HG03558 (cell line): ENCODE measurements around the gene GNB1L.

Experiments
- ATAC-seq: cut with Tn5 transposase; IDR thresholded peaks from one replicate; pipeline ENCODE4 v1.9.1; 2021; ENCODE audit warnings: moderate number of reproducible peaks; ENCODE audit not compliant: unreplicated experiment; ENCODE audit errors: extremely low read depth

The GNB1L gene

DNA sequence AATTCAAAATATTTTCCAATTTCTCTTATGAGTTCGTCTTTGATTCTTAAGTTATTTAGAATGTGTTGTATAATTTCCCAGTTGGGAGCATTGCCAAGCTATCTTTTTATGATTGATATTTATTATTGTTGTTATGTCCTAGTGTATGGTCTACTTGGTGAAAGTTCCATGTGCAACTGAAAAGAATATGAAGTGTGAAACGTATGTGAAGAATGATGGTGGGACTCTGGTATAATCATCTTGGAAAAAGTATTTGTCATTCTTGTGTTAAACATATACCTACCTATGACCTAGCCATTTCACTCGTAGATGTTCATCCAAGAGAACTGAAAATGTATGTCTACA, 12.0 kb upstream of the GNB1L start:
- no peak for ATAC-seq

DNA sequence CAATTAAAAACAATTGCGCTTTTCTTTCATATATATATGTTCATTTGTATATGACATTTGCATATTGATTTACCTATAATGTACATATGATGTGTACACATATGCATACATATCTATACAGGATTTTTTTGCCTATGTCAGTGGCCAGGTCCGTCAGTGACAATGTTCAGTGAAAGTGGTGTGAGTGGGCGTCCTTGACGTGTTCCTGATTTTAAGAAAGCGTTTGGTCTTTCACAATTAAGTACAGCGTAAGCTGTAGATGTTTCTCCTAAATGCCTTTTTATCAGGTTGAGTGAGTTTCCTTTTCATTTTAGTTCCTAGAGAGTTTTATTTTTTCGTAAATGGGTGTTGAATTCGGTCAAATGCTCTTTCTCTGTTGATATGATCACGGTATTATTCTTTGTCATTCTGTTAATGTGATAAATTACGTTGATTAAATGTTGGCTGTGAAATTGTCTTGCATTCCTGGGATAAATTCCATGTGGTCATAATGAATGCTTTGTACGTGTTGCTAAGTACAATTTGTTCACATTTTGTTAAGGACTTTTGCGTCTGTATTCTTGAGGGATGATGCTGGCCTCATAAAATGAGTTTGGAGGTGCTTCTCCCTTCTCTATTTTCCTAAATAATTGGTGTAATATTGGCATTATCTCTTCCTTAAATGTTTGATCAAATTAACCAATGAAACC, 10.6 kb upstream of the GNB1L start:
- ATAC-seq: no peak

DNA sequence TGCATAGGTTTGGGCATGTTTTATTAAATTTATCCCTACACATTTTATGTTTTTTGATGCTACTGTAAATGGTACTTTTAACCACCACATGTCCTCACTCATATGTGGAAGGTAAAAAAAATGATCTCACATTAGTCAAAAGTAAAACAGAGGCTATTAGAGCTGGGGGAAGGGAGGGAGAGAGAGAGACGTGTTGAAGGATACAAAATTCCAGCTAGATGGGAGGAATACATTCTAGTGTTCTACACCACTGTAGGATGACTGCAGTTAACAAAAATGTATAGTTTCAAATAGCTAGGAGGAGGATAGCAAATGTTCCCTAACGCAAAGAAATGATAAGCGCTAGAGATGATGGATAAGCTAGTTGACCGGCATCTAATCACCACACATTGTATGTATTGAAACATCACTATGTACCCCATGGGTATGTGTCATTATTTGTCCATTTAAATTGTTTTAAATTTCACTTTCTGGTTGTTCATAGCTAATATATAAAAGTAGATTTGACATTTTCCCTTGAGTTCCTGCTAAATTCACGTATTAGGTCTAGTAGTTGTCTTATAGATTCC, 9.9 kb upstream of the GNB1L start:
- no peak for ATAC-seq

DNA sequence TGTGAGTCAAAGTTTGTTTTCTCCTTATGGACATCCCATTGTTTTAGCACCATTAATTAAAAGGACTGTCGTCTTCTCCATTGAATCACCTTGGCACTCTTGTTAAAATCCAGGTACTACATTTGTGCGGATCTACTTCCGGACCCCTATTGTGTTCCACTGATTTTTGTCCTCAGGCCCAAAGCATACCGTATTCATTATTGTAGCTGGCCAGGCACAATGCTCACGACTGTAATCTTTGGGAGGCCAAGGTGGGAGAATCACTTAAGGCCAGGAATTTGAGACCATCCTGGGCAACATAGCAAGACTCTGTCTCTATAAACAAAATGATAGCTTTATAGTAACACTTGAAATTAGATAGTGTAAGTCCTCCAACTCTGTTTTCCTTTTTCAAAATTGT, 8.9 kb upstream of the GNB1L start:
- ATAC-seq: no peak

DNA sequence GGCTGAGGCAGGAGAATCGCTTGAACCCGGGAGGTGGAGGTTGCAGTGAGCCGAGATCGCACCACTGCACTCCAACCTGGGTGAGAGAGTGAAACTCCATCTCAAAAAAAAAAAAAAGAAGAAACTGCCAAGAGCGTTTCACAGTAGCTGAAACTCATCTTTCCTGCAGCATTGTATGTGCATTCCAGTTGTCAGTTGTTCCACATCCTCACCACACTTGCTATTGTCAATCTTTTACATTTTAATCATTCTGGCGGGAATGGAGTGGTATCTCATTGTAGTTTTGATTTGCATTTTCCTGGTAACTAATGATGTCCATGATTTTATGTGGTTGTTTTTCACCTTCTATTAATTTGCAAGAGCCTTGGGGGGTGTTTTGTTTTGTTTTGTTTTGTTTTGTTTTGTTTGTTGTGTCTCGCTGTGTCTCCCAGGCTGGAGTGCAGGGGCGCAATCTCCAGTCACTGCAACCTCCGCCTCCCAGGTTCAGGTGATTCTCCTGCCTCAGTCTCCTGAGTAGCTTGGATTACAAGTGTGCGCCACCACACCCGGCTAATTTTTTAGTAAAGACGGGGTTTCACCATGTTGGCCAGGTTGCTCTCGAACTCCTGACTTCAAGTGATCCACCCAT, 8.1 kb upstream of the GNB1L start:
- no peak for ATAC-seq

DNA sequence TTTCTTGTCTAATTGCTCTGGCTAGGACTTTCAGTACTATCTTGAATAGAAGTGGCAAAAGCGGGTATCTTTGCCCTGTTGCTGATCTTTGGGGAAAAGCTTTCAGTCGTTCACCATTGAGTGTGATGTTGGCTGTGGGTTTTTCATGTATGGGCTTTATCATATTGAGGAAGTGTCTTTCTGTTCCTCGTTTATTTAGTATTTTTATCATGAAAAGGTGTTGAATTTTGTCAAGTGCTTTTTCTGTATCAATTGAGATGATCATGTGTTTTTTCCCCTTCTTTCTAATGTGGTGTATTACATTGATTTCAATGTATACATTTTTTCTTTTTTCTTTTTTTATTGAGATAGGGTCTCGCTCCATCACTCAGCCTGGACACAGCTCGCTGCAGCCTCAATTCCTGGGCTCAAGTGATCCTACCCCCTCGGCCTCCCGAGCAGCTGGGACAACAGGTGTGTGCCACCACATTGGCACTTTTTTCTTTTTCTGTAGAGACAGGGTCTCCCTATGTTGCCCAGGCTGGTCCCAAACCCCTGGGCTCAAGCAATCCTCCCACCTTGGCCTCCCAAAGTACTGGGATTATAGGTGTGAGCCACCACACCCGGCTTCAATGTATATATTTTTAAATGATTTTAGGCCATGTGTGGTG, 5.3 kb upstream of the GNB1L start:
- no peak for ATAC-seq

DNA sequence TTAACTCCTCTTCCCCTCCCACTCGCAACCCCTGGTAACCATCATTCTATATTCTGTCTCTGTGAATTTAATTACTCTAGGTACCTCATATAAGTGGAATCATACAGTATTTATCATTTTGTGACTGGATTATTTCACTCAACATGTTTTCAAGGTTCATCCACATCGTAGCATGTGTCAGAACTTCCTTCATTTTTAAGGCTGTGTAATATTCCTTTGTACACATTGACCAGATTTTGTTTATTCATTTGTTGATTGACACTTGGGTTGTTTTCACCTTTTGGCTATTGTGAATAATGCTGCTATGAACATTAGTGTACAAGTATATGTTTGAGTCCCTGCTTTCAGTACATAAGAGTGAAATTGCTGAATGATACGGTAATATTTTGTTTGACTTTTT, 2.7 kb upstream of the GNB1L start:
- no peak for ATAC-seq

DNA sequence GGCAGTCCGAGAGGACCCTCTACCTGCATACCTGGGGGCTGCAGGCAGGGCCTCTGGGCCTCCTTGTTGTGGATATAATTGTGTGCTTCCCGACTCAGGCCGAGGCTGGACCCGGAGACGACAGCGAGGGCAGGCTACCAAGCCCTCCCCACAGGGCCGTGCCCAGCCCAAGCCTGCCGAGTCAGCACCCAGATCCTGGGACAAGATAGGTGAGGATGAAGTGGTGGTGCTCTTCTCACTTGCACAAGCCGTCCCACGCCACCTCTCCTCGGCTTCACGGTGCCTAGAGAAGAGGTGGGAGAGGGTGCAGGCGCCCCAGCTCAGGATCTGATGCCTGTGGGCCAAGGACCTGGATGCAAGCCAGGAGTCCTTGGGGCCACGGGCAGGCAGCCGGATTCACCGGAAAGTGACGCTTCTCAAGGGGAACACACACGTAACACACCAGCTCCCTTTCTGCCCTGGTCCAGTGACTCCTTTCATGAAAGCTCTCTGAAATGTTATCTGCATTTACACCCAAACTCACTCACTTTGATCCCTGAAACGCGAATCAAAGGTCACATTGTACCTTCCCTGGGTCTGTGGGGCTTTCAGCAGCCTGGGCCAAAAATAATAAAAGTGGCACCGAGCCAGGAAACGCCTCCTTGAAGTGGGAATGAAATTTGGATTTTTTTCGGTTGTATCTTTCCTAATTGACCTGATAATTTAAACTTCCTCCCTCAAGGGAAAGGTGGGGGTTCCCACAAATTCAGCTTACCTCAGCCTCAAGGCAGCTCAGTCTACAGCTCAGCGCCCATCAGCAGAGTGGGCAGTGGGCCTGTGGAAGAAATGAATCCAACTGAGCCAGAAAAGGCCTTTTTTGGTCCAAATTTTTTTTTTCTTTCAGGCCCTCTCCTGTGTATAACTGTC, 1.1 kb upstream of the GNB1L start:
- ATAC-seq: no peak

DNA sequence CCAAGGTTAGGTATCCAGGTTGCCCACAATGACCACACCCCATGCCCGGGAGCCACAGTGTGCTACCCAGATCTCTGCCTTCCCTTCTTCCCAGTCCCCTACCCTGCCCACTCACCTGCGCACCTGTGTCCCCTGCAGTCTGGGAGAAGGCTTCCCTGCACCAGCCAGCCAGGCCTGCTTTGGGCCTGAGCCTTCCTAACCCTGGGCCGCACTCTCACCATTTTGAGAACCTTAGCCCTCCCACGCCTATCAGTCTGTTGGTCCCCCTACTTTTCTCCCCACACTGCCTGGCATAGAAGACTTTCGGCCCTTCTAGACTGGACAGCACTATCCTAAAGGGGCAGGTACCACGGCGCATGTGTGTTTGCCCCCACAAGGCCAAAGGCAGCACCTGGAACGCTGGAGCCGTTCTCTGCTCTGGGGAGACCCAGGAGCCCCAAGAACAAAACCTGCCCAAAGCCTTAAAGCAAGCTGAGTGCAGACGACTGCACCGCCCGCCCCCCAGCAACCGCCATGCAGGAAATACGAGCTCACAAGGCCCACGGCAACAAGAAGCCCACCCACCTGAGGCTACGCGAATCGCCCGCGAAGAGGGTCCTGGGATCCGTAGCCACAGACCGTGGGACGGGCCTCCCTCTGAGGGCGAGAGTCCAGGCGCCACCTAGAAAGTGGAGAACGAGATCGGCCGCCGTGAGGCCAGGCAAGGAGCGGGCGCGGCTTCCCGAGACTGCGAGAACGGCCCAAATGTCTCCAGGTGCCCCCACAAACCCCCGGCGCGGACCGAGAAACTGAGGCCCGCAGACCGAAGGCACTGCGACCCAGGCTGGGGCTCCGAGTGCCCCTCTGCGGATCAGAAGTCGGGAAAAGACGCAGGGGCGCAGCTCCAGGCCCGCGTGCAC, 546 bp downstream of the GNB1L start:
- no peak for ATAC-seq

DNA sequence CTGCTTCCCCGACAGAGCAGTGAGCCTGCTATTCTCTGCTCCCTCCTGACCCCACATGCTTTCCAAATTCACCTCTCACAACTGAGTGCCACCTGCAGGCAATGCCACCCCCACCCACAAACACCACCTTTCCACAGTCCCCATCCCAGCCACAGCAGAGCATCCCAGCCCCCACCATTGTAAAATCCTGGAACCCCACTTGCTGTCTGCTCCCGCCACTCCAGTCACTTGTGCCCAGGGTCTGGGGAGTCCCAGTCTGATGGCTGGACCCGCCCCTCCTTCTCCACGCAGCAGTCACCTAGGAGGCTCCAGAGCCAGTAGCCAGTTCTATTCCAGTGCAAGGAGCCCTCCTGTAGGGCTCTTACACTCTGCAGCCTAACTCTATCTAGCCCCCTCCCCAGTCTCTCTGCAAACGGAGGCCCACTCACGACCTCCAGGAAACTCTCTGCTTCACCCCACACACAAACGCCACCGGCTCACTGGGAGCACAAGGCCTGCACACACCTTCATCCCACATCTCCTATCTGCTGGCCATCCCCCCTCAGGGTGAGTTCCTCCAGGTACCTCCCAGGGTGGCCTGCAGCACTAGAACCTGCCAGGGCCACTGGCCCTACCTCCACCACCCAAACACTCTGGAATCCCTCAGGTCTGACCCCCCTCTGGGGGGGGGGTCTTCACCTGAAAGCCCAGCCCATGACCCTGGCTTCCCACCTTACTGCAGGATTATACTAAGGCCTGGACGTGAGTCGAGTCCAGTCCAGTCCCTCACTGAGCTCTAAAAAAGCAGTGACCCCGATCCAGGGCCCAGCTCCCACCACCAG, 1.4 kb downstream of the GNB1L start:
- no peak for ATAC-seq

DNA sequence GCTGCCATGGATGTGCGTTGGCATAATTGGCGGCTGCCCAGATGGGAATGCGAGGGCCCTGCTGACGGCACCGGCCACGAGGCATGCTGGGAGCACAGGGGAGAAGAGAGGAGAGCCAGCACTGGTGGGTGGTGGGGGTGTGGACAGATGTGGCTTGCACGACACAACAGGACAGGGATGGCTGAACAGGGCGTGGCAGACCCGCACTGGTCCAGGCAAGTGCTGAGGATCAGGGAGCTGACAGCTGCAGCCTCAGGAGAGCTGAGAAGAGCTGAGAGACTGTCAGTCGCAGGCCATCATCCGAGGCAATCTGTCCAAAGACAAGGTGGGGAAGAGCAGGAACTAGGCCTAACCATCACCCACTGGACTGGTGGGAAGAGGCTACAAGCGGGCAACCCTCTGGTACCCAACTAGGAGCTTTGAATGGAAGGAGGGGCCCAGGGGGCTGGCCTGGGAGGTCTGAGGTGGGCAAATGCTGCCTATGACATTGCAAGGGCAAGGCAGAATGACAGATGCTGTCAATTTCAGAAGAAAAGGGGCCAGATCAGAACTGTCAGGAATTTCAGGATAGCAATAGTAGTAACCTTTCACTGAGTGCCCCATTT, 2.4 kb downstream of the GNB1L start:
- no peak for ATAC-seq

DNA sequence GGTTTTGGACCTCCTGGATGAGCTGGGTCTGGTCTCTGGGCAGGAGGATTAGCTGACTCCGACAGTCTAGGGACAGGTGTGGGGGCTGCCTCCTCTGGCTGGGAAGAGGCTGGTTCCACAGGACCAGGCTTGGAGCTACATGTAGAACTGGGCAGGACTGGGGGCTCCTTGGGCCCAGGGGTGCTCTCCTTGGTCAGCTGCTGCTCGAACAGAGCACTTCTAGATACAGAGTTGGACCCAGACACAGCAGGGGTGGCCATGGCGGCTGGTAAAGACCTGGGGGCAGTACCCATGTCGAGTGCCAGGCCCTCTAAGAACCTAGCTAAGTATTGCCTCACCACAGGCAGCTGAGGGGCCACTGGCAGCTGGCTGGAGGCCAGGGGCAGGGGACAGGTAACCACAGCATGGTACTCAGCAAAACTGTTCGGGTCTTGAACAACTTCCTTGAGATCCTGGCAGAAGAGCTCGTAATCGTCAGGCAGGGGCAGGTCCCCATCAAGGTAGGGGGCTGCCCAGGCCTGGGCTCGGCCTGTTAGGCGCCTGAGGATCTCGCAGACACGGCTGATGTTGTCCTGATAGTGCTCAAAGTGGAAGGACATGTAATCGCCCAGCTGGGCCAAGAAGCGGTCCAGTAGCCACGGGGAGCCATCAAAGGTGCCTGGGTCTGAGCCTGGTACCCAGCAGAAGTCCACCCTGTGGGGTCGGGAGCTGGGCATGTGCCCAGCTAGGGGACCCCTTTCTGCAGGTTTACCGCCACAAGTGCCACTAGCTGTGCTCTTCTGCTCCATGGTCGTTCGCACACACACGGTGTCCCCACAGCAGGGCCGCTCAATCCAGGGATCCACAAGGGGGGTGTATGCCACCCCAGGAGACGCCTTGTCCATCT, 3.1 kb downstream of the GNB1L start:
- ATAC-seq: no peak

DNA sequence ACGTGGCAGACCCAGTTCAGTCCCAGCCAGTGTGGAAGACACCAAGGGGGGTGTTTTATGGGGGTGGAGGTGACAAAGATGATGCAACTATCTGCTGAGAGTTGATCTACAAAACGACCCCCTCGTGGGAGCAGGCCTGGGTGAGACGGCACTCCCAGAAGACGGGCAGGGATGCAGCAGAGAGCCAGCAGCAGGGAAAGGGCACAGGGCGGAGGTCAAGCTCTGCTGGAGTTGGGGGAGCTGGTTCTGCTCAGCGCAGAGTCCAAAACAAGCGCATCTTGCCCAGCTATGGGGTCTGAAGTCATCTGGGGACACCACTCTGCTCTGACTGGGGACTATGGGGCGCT, 3.9 kb downstream of the GNB1L start:
- ATAC-seq: no peak

DNA sequence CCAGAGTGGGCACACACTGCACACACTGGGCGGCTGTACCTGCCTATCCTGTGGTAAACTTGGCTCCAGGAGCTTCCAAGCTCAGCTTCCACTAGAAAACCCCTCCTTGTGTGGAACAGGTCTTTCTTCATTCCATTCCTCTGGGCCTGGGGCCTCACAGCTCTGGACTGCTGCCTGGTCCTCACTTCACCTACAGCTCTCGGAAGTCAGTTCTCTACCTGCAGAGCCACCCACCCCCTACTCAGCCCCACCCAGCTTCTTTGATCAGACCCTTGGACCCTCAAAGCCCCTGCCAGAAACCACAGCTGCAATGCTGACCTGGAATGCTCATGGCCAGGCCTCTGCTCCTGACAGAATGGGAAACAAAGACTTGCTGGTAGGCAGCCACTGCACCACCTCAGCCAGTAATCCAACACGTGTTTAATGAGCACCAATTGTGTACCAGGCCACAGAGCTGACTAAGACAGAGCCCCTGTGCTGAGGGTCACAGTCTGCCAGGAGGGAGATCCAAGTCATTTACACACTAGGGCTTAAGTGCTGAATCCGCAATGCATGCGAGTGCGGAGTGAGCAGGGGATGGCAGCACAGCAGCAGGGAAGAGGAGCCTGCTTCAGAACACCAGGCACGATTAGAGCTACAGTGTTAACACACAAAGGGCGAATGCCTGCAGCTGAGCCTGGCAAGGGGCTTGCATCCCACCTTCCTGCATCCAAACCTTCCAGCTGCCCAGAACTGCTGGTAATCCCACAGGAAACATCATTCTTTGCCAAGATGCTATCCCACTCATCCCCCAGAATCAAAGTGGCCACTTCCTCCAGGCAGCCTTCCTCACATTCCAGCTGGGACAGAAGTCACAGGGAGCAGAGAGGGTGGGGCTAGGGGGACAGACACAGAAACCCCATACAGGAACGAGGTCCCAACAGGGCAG, 4.6 kb downstream of the GNB1L start:
- no peak for ATAC-seq

DNA sequence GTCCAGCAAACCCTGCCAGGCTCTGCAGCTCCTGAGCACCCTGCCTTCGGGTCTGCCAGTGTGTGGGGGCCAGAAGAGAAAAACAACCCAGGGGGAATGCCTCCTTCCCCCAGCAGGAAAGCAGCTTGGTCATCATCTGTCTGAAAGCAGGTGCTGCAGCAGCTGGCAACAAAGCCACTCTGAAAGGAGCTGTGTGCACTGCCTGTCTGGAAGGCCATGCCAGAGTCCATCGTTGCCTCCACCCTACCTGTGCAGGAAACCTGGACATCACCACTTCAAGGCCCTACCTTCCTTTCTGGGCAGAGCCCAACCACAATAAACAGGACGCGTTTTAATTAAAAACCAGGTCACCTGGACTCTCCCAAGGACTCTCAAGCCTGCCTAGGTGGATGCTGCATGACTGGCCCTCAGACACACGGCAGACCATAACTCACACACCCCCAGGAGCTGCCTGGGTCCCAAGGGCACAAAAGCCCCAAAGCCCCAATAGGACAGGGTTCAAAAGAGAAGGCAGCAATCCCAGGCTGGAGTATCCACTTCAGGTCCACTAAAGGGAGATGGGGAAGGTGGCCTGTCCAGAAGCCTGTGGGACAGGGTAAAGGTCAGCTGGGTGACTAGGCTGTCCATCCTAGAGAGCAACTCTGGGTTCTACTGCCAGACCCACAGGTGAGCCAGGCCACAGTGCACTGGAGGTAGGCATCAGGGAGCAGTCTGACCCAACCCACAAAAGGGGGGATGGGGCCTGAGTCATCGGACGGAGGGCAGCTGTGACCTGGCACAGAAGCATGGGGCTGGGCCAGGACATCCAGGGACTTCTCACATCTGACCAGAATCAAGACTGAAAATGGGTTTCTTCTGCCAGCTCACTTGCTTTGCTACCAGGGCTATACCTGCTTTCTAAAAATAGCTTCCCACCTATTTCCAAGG, 6.1 kb downstream of the GNB1L start:
- ATAC-seq: no peak

DNA sequence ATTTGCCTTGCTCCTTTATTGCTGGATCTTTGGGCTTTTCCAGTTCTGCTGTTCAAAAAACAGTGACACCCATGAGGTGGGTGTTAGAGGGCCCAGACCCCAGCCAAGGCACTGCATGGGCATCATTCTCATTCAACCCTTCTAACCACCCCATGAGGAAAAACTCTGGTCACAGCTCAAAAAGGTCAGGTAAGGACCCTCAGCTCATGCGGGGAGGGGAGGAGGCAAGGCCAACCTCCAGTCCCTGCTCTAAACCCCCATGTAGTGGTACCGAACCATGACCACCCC, 7.4 kb downstream of the GNB1L start:
- no peak for ATAC-seq
